HTERT RPE-1 (cell line): ENCODE results near the gene DDAH1.

ENCODE experiments used
- in situ Hi-C: fragments of 300-500 bp; cut with MboI; formaldehyde crosslinking; loops from 4 replicates; pipeline ENCODE4 v1.14.3; 2020; ENCODE audit warnings: low sequenced_read_pairs

The DDAH1 gene

DNA sequence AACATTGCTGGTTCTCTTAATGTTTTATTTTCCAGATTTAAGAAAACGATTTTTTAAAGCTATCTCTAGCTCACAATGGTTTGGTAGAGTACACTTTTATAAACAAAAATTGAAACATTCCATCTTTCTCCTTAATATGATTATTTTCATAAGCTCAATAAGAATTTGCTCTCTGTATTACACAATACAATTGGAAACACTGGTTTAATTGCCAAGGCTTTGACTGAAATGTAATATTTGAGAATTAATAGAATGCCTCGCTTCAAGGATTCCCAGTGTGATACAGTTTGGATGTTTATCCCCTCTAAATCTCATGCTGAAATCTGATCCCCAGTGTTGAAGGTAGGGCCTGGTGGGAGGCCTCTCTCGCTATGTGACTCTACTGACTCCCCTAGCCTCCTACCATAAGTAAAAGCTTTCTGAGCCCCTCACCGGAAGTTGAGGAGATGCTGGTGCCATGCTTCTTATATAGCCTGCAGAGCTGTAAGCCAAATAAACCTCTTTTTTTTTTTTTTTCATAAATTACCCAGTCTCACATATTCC lies 67.4 kb downstream of the DDAH1 start:
- in situ Hi-C loops: no loop called here

DNA sequence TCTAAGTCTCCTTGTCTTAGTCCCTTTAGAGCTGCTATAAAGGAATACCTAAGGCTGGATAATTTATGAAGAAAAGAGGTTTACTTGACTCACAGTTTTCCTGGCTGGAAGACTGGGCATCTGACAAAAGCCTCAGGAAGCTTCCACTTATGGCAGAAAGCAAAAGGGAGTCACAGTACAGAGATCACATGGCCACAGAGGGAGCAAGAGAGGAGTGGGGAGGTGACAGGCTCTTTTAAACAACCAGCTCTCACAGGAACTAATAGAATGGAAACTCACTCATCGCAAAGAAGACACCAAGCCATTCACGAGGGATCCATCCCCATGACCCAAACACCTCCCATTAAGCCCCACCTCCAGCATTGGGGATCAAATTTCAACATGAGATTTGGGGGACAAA lies 68.8 kb downstream of the DDAH1 start:
- in situ Hi-C loops: no loop called here

DNA sequence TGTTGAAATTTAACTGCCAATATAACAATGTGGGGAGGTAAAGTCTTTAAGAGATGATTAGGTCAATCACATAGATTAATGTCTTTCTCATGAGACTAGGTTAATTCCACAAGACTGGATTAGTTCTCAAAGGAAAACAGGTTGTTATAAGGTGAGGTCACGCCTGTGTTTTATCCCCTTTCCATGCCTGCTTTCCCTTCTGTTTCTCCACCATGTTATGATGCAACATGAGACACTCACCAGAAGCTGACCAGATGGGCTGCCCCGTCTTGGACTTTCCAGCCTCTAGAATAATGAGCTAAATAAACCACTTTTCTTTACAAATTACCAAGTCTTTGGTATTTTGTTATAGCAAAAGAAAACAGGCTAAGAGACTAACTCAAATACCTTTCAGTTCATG lies 70.8 kb downstream of the DDAH1 start:
- in situ Hi-C loops: no loop called here

DNA sequence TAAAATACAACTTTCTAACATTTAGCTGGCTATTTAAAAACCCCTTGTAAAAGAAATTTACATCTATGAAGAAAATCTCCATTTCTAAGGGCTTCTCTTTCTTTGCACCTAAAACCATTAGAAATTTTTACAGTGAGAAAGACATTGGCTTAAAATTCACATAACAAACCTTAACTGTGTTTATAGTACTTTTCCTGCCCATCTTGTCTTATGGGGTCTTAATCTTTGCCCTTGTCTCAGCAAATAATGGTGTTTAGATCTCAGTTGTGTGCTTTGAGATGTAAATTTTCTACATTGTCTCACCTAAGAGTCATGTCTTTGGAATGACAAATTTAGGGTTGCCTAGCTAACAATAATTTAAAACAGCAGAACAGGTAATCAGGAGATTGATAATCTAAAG lies 71.5 kb downstream of the DDAH1 start:
- in situ Hi-C loops: no loop called here

DNA sequence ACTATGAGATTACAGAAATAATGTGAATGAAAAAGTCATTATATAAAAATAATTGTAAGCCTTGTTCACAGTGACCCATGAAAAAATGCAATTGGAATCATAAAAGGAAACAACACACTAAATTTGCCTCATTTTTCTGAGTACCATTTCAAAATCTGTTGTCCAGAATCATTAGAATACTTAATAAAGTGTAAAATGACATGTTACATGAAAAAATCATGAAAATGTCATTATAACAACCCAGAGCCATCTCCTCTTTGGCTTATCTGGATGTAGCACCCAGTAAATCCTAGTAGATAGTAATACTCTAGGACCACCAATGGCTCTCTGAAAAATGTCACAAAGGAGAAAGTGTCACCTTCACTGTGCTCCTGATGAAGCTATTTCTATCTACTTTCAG lies 76.5 kb downstream of the DDAH1 start:
- in situ Hi-C loops: no loop called here

DNA sequence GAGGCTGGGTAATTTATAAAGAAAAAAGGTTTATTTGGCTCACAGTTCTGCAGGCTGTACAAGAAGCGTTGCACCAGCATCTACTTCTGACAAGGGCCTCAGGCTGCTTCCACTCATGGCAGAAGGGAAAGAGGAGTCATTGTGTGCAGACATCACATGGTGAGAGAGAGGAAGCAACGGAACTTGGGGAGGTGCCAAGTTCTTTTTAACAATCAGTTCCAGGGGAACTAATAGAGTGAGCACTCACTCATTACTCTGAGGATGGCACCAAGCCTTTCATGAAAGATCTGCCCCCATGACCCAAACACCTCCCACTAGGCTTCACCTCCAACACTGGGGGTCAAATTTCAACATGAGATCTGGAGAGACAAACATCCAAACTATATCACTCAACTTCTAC lies 77.2 kb downstream of the DDAH1 start:
- in situ Hi-C loops: no loop called here

GRCh38 chr1:85386068-85386722 lies 78.8 kb downstream of the DDAH1 start:
- in situ Hi-C loops: no loop called here

- in situ Hi-C loops: no loop called here
Measured at GRCh38 chr1:85379203-85380136, 85.5 kb downstream of the DDAH1 start.

- in situ Hi-C loops: no loop called here
Measured at GRCh38 chr1:85378534-85378933, 86.4 kb downstream of the DDAH1 start.

GRCh38 chr1:85376356-85376755 lies 88.6 kb downstream of the DDAH1 start:
- in situ Hi-C loops: no loop called here

- in situ Hi-C loops: no loop called here
Measured at GRCh38 chr1:85375493-85375892, 89.5 kb downstream of the DDAH1 start.

DNA sequence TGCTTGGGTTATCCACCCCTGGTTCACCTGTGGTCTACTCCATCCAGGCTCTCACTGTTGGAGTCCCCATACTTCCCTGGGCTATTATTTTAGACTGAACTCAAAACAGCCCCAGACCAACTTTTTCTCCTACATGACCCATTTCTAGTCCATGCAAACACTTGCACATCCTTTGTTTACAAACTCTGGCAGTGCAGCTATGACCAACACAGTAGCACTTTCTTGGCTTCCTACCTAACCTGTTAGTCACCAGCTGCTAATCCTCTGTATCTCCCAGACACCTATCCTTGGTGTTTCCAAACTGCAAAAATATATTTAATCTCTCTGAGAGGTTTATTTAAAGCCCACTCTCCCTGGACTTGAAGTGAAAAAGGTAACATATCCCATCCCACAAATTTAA lies 90.8 kb downstream of the DDAH1 start:
- in situ Hi-C loops: no loop called here

DNA sequence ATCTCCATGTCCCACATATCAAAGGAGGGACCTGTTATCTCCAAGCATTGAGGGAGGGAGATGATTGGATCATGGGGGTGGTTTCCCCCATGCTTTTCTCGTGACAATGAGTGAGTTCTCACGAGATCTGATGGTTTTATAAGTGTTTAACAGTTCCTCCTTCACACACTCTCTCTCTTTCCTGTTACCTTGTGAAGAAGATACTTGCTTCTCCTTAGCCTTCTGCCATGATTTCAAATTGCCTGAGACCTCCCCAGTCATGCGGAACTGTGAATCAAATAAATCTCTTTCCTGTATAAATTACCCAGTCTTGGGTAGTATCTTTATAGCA lies 91.6 kb downstream of the DDAH1 start:
- in situ Hi-C loops: no loop called here

GRCh38 chr1:85372683-85373377 lies 92.1 kb downstream of the DDAH1 start:
- in situ Hi-C loops: no loop called here

DNA sequence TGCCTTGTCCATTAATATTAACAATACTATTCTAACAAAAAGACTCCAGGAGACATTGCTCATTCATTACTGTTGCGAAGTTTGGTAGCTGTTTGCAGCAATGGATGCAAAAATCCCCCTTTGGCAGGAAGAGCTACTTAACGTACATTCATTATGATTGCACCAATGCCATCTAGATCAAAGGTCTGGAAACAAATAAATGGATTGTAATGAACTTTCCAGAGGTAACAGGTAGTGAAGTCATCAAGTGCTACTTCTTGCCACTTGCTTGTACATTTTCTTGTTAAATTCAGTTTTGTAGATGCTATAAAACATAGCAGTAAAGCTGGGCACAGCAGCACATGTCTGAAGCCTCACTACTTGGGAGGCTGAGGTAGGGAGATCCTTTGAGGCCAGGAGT lies 93.9 kb downstream of the DDAH1 start:
- in situ Hi-C loops: no loop called here

DNA sequence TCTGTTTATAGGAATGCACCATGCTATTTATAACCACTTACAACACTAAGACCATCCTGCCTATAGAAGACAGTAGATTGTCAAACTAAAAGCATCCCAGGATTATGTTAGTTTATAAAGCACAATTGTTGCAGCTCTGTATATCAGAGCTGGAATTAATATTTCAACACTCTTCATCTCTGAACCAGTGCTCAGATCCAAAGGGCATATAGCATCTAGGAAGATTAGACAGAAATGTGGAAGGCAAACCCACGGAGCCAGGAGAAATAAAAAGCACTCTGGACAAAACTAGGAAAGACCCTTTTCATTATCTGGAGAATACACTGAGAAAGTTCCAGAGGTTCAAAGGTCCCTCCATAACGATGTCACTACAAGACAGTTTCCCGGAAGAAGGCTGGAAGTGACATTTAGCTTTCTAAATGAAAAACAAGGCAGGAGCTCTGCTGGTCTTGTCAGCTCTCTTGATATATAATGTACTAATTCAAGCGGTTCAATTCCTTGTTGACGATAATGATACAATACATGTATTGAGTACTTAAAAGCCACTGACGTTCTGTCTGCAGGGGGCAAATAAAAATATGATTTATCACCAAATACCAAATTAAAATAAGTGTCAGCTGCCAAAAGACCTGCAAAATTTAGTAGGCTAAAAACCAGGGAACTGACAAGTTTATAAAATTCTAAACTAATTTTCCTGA lies 96.7 kb downstream of the DDAH1 start:
- in situ Hi-C loops: no loop called here

- in situ Hi-C loops: no loop called here
Measured at GRCh38 chr1:85366391-85367170, 98.4 kb downstream of the DDAH1 start.

GRCh38 chr1:85365851-85366250 lies 99.1 kb downstream of the DDAH1 start:
- in situ Hi-C loops: no loop called here

GRCh38 chr1:85363521-85363920 lies 101.4 kb downstream of the DDAH1 start:
- in situ Hi-C loops: no loop called here

- in situ Hi-C loops: no loop called here
Measured at GRCh38 chr1:85363092-85363491, 101.9 kb downstream of the DDAH1 start.
